ENCODE data around the gene CASP1. TPM values are rescaled to one million over a fixed set of nuclear protein-coding genes. Genes with fewer than 3 reads are reported as not detected.
"Not testable (repeated sequence)": the region's sequence is repeated elsewhere in the genome, so short reads cannot be mapped to it uniquely, and the experiment has no call there.

The CASP1 gene
- total RNA-seq, 4 donors from 2014 or later: 2.7 to 18.9 (median 9.2) TPM

- TF ChIP-seq, protein P1, sequence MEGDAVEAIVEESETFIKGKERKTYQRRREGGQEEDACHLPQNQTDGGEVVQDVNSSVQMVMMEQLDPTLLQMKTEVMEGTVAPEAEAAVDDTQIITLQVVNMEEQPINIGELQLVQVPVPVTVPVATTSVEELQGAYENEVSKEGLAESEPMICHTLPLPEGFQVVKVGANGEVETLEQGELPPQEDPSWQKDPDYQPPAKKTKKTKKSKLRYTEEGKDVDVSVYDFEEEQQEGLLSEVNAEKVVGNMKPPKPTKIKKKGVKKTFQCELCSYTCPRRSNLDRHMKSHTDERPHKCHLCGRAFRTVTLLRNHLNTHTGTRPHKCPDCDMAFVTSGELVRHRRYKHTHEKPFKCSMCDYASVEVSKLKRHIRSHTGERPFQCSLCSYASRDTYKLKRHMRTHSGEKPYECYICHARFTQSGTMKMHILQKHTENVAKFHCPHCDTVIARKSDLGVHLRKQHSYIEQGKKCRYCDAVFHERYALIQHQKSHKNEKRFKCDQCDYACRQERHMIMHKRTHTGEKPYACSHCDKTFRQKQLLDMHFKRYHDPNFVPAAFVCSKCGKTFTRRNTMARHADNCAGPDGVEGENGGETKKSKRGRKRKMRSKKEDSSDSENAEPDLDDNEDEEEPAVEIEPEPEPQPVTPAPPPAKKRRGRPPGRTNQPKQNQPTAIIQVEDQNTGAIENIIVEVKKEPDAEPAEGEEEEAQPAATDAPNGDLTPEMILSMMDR (IDR thresholded peaks at IDR 0.05): no peak
- no peak for TF ChIP-seq POLR2A (IDR thresholded peaks at IDR 0.05)
- H3K4me3 ChIP-seq (replicated peaks in 1 of 3): no peak overlapping the region
- intact Hi-C loops (cut with DNase I): no loop called here
- H3K9me3 ChIP-seq: no peaks in the 10 kb centered on the region
- no peak overlapping the region for H3K27ac ChIP-seq
- H3K4me1 ChIP-seq: no peaks in the 10 kb centered on the region
- no peaks in the 10 kb centered on the region for H3K27me3 ChIP-seq
- DNase-seq: no peak
- H3K36me3 ChIP-seq: no peaks in the 10 kb centered on the region
- WGBS, 2 donors: 91 to 97% methylated on average over 2 of the region's 2 CpGs
Observed at GRCh38 chr11:105074166-105074530, 39.2 kb upstream of the CASP1 start.

DNA sequence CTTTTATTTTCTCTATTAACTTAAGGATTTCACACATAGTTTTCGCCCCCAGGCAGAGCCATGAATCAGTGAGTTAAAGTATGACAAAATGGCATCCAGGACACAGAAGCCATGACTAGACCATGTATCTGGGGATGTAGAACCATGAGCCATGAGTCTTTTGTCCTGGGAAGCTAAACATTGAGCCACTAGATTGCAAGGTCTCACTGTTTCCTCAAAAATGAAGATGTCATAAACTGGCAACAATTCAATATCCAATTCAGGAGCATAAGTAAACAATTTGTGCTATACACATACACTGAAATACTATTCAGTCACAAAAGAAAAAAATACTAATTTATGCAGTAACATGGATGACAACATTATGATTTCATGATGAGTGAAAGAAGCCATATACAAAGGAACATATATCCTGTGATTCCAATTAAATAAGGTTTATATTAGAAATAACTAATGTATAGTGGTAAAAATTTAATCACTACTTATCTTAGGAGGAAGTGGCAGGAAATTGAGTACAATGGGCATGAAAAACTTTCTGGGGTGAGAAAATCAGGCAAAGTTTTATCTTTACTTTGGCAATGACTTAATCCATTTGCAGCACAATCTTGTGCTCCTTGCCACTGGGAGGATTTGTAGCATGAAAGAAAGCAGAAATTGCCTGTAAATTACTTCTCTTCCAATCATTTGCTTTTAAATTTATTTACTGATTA, 38.7 kb upstream of the CASP1 start:
- TF ChIP-seq, protein P1 (IDR thresholded peaks at IDR 0.05): no peak
- no peak for TF ChIP-seq POLR2A (IDR thresholded peaks at IDR 0.05)
- Histone ChIP-seq H3K4me1 (no peaks in the 10 kb centered on the region), H3K4me3 (replicated peaks in 1 of 3) (no peak overlapping the region), H3K9me3 (no peaks in the 10 kb centered on the region), H3K27me3 (no peaks in the 10 kb centered on the region), H3K27ac (no peak overlapping the region), H3K36me3 (no peaks in the 10 kb centered on the region)
- 93 to 97% methylated on average over 1 of the region's 1 CpG for WGBS, 2 donors
- no peak for DNase-seq
- intact Hi-C loops (cut with DNase I): no loop called here

GRCh38 chr11:105072080-105072479, 37.1 kb upstream of the CASP1 start:
- H3K9me3 ChIP-seq; DNase-seq; H3K36me3 ChIP-seq; H3K27ac ChIP-seq; H3K4me3 ChIP-seq (replicated peaks in 1 of 3); H3K4me1 ChIP-seq; H3K27me3 ChIP-seq; intact Hi-C loops (cut with DNase I): not testable (repeated sequence)
- WGBS, 2 donors: 86 to 91% methylated on average over 2 of the region's 2 CpGs

DNA sequence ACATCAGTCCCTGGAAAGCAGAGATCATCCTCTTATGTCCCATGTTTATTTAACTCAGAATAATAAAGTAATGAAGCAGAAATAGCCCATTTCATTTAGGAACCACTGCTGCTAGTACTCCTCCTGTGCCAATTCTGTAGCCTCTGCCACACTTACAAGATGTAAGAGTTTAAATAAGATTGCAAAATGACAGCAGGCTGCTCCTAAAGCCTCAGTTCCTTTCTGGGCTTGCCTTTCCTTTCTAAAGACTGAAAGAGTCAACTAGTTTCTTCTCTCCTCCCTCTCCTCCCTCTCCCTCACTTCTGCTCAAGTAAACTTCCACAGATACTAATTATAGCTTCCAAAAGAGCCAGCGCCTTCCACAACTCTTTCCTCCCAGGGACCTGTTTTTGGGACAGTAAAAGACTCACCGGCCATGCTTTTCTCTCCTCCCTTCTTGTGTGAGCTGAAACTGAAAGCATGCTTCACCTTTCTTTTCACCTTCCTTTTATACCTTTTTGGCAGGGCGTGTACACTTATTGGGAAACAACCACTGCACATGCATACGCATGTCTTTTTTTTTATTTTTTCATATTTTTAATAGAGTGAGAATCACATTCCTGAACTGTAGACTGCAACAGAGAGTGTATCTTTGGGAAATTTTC, 36.3 kb upstream of the CASP1 start:
- TF ChIP-seq, protein P1 (IDR thresholded peaks at IDR 0.05): no peak
- TF ChIP-seq POLR2A (IDR thresholded peaks at IDR 0.05): no peak
- intact Hi-C loops (cut with DNase I): no loop called here
- H3K27ac ChIP-seq: no peak overlapping the region
- no peaks in the 10 kb centered on the region for H3K36me3 ChIP-seq
- whole genome bisulfite sequencing, 2 donors: 85 to 89% methylated on average over 4 of the region's 4 CpGs
- DNase-seq: no peak
- no peak overlapping the region for H3K4me3 ChIP-seq (replicated peaks in 1 of 3)
- no peaks in the 10 kb centered on the region for H3K27me3 ChIP-seq
- no peaks in the 10 kb centered on the region for H3K4me1 ChIP-seq
- no peaks in the 10 kb centered on the region for H3K9me3 ChIP-seq

DNA sequence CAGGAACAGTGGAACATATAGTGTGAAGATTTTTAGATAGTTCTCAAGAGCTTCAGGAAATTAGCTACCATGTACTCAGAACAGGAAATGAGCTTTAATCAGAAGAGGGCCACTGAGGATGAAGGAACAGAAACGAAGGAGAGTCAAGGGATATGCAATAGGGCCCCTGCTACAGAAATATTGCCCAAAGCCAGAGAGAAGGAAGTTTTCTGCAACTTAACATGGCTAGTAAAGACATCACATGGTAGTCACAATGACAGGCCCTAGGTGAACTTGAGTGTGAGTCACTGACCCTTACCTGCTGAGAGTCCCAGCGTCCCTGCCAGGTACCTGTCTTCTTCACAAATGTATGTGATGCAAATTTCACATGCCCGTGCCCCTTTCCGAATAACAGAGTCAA, 35.4 kb upstream of the CASP1 start:
- TF ChIP-seq, protein P1 (IDR thresholded peaks at IDR 0.05): no peak
- intact Hi-C loops (cut with DNase I): no loop called here
- Histone ChIP-seq H3K36me3 (no peaks in the 10 kb centered on the region), H3K4me3 (replicated peaks in 1 of 3) (no peak overlapping the region), H3K4me1 (no peaks in the 10 kb centered on the region), H3K9me3 (no peaks in the 10 kb centered on the region), H3K27me3 (no peaks in the 10 kb centered on the region), H3K27ac (no peak overlapping the region)
- 94% methylated on average over 4 of the region's 4 CpGs for WGBS, 2 donors
- no peak for DNase-seq

GRCh38 chr11:105069749-105070148, 34.8 kb upstream of the CASP1 start:
- DNase-seq; H3K9me3 ChIP-seq; intact Hi-C loops (cut with DNase I); H3K27me3 ChIP-seq; H3K4me1 ChIP-seq; H3K27ac ChIP-seq; H3K36me3 ChIP-seq; H3K4me3 ChIP-seq (replicated peaks in 1 of 3): not testable (repeated sequence)
- 79 to 96% methylated on average over 2 of the region's 2 CpGs for WGBS, 2 donors

DNA sequence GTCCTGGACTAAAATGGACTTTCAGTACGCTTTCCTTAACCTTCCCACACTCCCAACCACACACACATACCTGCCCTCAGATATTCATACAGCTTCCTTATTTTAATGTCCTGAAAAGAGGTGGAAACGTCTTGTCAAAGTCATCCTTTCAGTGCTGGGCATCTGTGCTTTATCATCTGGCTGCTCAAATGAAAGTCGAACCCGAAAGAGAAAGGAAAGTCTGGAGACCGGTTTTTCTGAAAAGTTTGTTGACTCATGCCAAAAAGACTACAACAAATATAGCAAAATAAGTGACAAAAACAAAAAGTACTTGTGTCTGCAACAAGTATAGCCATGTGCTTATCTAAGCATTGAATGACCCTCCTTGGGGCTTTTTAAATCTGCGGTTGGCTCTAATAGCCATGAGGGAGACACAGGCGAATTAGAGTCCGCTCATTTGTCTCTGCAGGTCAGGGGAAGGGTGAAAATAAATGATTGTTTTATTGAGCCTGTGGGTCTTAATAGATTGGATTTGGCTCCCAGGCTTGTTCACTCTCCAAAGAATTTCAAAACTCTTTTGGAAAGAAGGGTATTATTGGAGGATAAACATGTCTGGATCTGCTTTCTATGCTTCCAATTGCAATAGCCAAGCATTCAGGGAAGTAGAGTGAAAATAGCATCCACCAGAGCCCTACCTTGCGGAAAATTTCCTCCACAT, 28.4 kb upstream of the CASP1 start:
- H3K9me3 ChIP-seq; H3K4me3 ChIP-seq (replicated peaks in 1 of 3); DNase-seq; H3K27ac ChIP-seq; H3K27me3 ChIP-seq; intact Hi-C loops (cut with DNase I); H3K4me1 ChIP-seq; H3K36me3 ChIP-seq: not testable (repeated sequence)
- 59 to 66% methylated on average over 9 of the region's 9 CpGs for WGBS, 2 donors
